OCI-LY1 (cell line): ENCODE measurements around the gene FN3K.

ENCODE experiments used
- H2AFZ ChIP-seq: fragments of 200-600 bp; sonication (generic), shearing (Covaris generic); 2 replicates; pipeline ENCODE4 v1.6.0; 2014; ENCODE audit warnings: antibody characterized with exemption, mild to moderate bottlenecking, low read length
- H3F3A ChIP-seq: fragments of 200-600 bp; sonication (generic), shearing (Covaris generic); 2 replicates; pipeline ENCODE4 v1.6.0; 2014; ENCODE audit warnings: mild to moderate bottlenecking, antibody characterized with exemption, low read length, moderate library complexity; ENCODE audit not compliant: insufficient read depth
- H3K27ac ChIP-seq: fragments of 200-600 bp; sonication (generic); 2 replicates; pipeline ENCODE4 v1.5.1; 2014; ENCODE audit warnings: low read length, mixed run types, mild to moderate bottlenecking, low read depth; ENCODE audit not compliant: poor library complexity, severe bottlenecking
- H3K27me3 ChIP-seq: fragments of 200-600 bp; sonication (generic); 2 replicates; pipeline ENCODE4 v1.6.0; 2014; ENCODE audit warnings: antibody characterized with exemption, mild to moderate bottlenecking, low read length, moderate library complexity; ENCODE audit not compliant: insufficient read depth
- H3K36me3 ChIP-seq: fragments of 200-600 bp; sonication (generic); 2 replicates; pipeline ENCODE4 v1.6.1; 2014; ENCODE audit warnings: mild to moderate bottlenecking, antibody characterized with exemption, low read length, moderate library complexity, mixed read lengths; ENCODE audit not compliant: insufficient read depth
- H3K4me1 ChIP-seq: fragments of 200-600 bp; sonication (generic); 2 replicates; pipeline ENCODE4 v1.5.1; 2014; ENCODE audit warnings: mild to moderate bottlenecking, low read length, moderate library complexity; ENCODE audit not compliant: insufficient read depth, severe bottlenecking
- H3K4me2 ChIP-seq: fragments of 200-600 bp; sonication (generic), shearing (Covaris generic); 2 replicates; pipeline ENCODE4 v1.6.1; 2014; ENCODE audit warnings: low read length
- H3K4me3 ChIP-seq: fragments of 200-600 bp; sonication (generic); 2 replicates; pipeline ENCODE4 v1.5.1; 2014; ENCODE audit warnings: low read length, low read depth, mild to moderate bottlenecking, mixed read lengths; ENCODE audit not compliant: poor library complexity, severe bottlenecking
- H3K79me2 ChIP-seq: fragments of 200-600 bp; shearing (Covaris generic); 2 replicates; pipeline ENCODE4 v1.6.1; 2016; ENCODE audit warnings: mixed run types, low read length, mixed read lengths; ENCODE audit not compliant: insufficient read depth
- H3K9ac ChIP-seq: fragments of 200-600 bp; sonication (generic), shearing (Covaris generic); 2 replicates; pipeline ENCODE4 v1.6.1; 2014; ENCODE audit warnings: mild to moderate bottlenecking, low read length, mixed read lengths
- H3K9me2 ChIP-seq: fragments of 200-600 bp; sonication (generic), shearing (Covaris generic); 2 replicates; pipeline ENCODE4 v1.6.1; 2014; ENCODE audit warnings: low read depth, mild to moderate bottlenecking, low read length, mixed read lengths
- H3K9me3 ChIP-seq: fragments of 200-600 bp; shearing (Covaris generic); 2 replicates; pipeline ENCODE4 v1.6.1; 2014; ENCODE audit warnings: low read length, mixed read lengths
- H4K20me1 ChIP-seq: fragments of 200-600 bp; sonication (generic), shearing (Covaris generic); 2 replicates; pipeline ENCODE4 v1.6.0; 2016; ENCODE audit warnings: mild to moderate bottlenecking, low read length; ENCODE audit not compliant: insufficient read depth
- CTCF ChIP-seq: fragments of 200-600 bp; sonication (generic), shearing (Covaris generic); IDR thresholded peaks from 2 replicates; pipeline ENCODE4 v1.5.1; 2017; ENCODE audit warnings: mild to moderate bottlenecking, antibody characterized with exemption, low read length, moderate library complexity, mixed read lengths
- EZH2 ChIP-seq: fragments of 200-600 bp; sonication (generic), shearing (Covaris generic); IDR thresholded peaks from 2 replicates; pipeline ENCODE4 v1.8.0; 2017; ENCODE audit warnings: borderline replicate concordance, mixed run types, mild to moderate bottlenecking, antibody characterized with exemption, low read length, moderate library complexity, mixed read lengths

The FN3K gene

DNA sequence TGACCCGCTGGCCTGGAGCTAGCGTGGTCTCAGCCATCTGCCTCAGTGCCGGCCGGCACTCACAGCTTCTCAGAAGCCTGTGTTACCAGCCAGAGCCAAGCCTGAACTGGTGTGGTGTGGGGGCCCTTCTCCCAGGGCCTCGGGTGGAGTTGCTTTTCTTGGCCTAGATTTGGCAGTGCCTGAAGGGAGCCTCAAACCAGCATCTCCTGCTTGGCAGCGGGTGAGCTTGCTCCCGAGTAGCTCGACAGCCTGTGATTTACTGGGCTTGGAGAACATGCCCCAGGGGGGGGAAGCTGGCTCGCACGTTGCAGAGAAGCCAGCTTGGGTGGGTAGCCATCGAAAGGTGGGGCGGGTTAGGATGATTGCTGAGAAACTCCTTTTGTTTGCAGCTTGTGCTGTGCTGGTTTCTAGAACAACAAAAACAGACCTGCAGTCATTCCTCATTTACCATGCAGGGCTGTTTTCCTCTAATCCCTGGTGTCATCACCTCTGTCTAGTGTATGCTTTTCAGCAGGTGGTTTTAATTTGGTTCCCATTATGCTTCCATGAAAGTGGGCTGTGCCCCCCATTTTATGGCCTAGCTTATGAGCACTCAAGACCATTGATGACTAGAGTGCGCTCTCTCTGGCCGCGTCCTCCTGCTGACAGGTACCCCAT lies 58.7 kb downstream of the FN3K start:
- no peak overlapping the region for H3K27ac ChIP-seq
- H3K9ac ChIP-seq = no peak overlapping the region
- no peak overlapping the region for H3K4me2 ChIP-seq
- TF ChIP-seq CTCF (no peak), EZH2 (no peak)
- H3K79me2 ChIP-seq = no peaks in the 10 kb centered on the region
- H2AFZ ChIP-seq = no peak overlapping the region
- H3K9me3 ChIP-seq = no peaks in the 10 kb centered on the region
- H4K20me1 ChIP-seq = no peaks in the 10 kb centered on the region
- H3F3A ChIP-seq = no peaks in the 10 kb centered on the region
- H3K27me3 ChIP-seq = no peaks in the 10 kb centered on the region
- H3K36me3 ChIP-seq = peaks cover 12% of the 10 kb centered on the region; the same call in 1 of the 2 replicates
- H3K4me3 ChIP-seq = no peak overlapping the region
- H3K4me1 ChIP-seq = no peaks in the 10 kb centered on the region
- H3K9me2 ChIP-seq = no peaks in the 10 kb centered on the region

DNA sequence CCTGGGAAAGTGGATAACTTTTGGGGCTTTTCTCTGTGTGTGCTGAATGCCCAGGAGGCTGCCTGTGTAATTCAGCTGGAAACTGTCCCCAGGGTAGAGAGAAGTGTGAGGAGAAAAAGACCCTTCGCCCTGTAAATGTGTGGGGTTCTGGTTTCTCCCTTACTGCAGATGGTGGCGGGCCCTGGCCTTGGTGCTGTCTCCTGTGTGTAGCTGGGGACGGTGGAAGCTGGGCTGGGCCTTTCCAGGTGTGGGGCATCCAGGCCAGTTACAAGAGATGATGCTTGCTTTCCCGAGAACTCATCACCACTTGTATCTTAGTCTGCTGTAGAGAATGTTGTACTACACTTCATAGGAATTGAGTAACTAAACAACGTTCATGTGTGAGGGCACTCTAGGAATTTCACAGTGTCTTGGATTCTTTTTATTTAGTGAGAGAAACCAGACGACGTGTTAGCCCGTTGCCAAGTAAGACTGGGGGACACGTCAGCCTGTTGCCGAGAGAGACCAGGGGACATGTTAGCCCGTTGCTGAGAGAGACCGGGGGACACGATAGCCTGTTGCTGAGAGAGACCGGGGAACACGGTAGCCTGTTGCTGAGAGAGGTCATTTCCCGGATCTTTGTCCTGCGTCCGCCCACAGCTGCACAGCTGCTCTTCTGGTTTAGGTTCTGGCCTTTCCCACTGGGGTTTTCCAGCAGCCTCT lies 59.5 kb downstream of the FN3K start:
- Histone ChIP-seq H3K9me2 (no peaks in the 10 kb centered on the region), H3F3A (no peaks in the 10 kb centered on the region), H3K27me3 (no peaks in the 10 kb centered on the region), H3K9ac (no peak overlapping the region), H3K79me2 (no peaks in the 10 kb centered on the region), H2AFZ (no peak overlapping the region), H3K4me3 (no peak overlapping the region), H3K27ac (no peak overlapping the region), H3K4me1 (no peaks in the 10 kb centered on the region), H3K9me3 (no peaks in the 10 kb centered on the region), H3K4me2 (no peak overlapping the region), H4K20me1 (no peaks in the 10 kb centered on the region), H3K36me3 (peaks cover 18% of the 10 kb centered on the region; the same call in 1 of the 2 replicates)
- no peak for TF ChIP-seq EZH2
- TF ChIP-seq CTCF = no peak

DNA sequence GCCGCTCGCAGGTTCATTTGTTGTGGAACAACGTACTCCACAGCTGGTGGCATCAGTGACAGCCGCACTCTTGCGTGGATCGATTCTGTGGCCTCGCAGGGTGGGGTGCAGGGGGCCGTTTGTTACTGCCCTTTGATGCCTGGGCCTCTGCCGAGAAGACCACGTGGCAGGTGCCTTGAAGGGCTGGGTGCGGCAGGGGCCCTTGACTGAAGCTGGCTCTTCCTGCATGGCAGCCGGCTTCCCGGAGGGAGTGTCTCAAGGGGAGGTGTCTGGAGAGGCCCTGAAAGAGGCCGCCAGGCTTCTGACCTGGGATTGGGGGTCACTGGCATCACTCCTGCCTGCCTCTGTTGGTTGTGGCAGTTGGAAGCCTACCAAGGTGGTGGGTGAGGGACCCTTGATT lies 60.2 kb downstream of the FN3K start:
- H2AFZ ChIP-seq = no peak overlapping the region
- H3K9me3 ChIP-seq = no peaks in the 10 kb centered on the region
- no peaks in the 10 kb centered on the region for H3K27me3 ChIP-seq
- H3K27ac ChIP-seq = no peak overlapping the region
- no peaks in the 10 kb centered on the region for H3K9me2 ChIP-seq
- H3F3A ChIP-seq = no peaks in the 10 kb centered on the region
- no peaks in the 10 kb centered on the region for H3K4me1 ChIP-seq
- TF ChIP-seq EZH2 (no peak), CTCF (no peak)
- H3K9ac ChIP-seq = no peak overlapping the region
- no peaks in the 10 kb centered on the region for H3K79me2 ChIP-seq
- peaks cover 25% of the 10 kb centered on the region for H3K36me3 ChIP-seq
- no peaks in the 10 kb centered on the region for H4K20me1 ChIP-seq
- H3K4me3 ChIP-seq = no peak overlapping the region
- H3K4me2 ChIP-seq = no peak overlapping the region
